PC-9 (cell line): Measurements from ENCODE around the gene ZCCHC14.

Source experiments
- EZH2 ChIP-seq: fragments of 200-600 bp; sonication (generic); IDR thresholded peaks from 2 replicates; pipeline ENCODE4 v1.8.0; 2017; ENCODE audit warnings: antibody characterized with exemption, low read depth
- TF ChIP-seq, protein P1 (sequence below): fragments of 200-600 bp; sonication (generic); conservative IDR thresholded peaks from 2 replicates; pipeline ENCODE4 v1.6.1; 2017; ENCODE audit warnings: mixed run types, antibody characterized with exemption, mild to moderate bottlenecking, moderate library complexity

- TF ChIP-seq, protein P1, sequence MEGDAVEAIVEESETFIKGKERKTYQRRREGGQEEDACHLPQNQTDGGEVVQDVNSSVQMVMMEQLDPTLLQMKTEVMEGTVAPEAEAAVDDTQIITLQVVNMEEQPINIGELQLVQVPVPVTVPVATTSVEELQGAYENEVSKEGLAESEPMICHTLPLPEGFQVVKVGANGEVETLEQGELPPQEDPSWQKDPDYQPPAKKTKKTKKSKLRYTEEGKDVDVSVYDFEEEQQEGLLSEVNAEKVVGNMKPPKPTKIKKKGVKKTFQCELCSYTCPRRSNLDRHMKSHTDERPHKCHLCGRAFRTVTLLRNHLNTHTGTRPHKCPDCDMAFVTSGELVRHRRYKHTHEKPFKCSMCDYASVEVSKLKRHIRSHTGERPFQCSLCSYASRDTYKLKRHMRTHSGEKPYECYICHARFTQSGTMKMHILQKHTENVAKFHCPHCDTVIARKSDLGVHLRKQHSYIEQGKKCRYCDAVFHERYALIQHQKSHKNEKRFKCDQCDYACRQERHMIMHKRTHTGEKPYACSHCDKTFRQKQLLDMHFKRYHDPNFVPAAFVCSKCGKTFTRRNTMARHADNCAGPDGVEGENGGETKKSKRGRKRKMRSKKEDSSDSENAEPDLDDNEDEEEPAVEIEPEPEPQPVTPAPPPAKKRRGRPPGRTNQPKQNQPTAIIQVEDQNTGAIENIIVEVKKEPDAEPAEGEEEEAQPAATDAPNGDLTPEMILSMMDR: no peak
- TF ChIP-seq EZH2: no peak
These were observed 25.8 kb downstream of the ZCCHC14 start for GRCh38 chr16:87466975-87467501.
